A673 (cell line): ENCODE measurements around the gene CNTNAP4.

Source experiments
- CTCF ChIP-seq: fragments of 300-800, 200-600 bp; sonication (generic); conservative IDR thresholded peaks from 2 replicates; pipeline ENCODE4 v1.5.1; 2017; ENCODE audit warnings: low read depth, mild to moderate bottlenecking, antibody characterized with exemption, low read length, moderate library complexity, mixed read lengths
- EZH2 ChIP-seq: fragments of 200-600 bp; sonication (generic); IDR thresholded peaks from 2 replicates; pipeline ENCODE4 v1.6.1; 2017; ENCODE audit warnings: borderline replicate concordance, low read depth, mild to moderate bottlenecking, mixed read lengths, antibody characterized with exemption, low read length; ENCODE audit not compliant: poor library complexity, severe bottlenecking

DNA sequence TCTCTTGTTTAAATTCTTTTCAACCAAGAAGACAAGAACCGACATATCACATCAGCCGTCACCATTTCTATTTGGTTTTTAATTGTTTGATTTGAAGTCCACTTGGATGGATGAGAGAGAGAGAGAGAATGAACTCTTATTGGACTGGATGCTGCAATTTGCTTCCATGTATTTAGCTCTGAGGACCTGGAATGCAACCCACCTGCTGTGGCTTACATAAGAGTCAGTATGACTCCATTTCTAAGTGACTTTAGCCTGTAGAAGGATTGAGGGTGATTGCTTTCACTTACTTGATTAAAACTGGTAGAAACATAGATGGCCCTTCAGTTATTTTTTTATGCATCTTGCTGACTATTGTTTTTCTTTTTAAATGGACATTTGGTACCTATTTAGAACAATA is 296.1 kb downstream of the CNTNAP4 start:
- no peak for TF ChIP-seq CTCF
- no peak for TF ChIP-seq EZH2
